Kidney capillary endothelial cell (primary cell): ENCODE results near the gene OR51E2.
"Not testable (repeated sequence)": the region's sequence is repeated elsewhere in the genome, so short reads cannot be mapped to it uniquely, and the experiment has no call there.

Source experiments
- DNase-seq: peaks from one replicate; pipeline ENCODE4 v3.0.0-alpha.2; 2018; ENCODE audit warnings: low spot score

OR51E2 gene, protein sequence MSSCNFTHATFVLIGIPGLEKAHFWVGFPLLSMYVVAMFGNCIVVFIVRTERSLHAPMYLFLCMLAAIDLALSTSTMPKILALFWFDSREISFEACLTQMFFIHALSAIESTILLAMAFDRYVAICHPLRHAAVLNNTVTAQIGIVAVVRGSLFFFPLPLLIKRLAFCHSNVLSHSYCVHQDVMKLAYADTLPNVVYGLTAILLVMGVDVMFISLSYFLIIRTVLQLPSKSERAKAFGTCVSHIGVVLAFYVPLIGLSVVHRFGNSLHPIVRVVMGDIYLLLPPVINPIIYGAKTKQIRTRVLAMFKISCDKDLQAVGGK

GRCh38 chr11:4697585-4697984 lies at the start of gene OR51E2:
TSS of gene OR51E2 (minus strand) at chr11:4697853. CDS start at chr11:4682711, 15,142 bp downstream.
- no peak for DNase-seq

- no peak for DNase-seq
These were observed 43.1 kb upstream of the OR51E2 start for GRCh38 chr11:4740735-4741134.

GRCh38 chr11:4727171-4727570 lies 29.5 kb upstream of the OR51E2 start:
- no peak for DNase-seq

GRCh38 chr11:4722616-4723534 lies 25.2 kb upstream of the OR51E2 start:
- DNase-seq, result not testable (repeated sequence)

DNA sequence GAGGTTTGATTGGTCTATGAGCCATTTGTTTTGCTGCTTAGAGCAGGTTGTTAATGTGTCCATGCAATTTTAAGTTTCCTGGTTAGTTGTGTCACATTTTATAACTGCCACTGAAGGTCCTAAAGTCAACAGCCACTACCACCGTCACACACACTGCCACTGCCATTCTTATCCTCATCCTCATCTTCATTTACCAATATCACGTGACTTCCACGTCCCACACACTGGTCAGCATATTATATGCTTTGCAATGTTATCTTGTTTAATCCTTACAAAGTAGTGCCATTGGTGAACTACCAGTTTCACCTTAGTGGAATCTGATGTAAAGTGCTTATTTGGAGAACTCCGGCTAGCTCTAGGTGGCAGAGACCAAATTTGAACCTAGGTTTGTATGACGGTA lies 16.6 kb upstream of the OR51E2 start:
- no peak for DNase-seq

GRCh38 chr11:4713241-4713640 lies 15.6 kb upstream of the OR51E2 start:
- no peak for DNase-seq

GRCh38 chr11:4704790-4705334 lies 7.2 kb upstream of the OR51E2 start:
- no peak for DNase-seq

DNA sequence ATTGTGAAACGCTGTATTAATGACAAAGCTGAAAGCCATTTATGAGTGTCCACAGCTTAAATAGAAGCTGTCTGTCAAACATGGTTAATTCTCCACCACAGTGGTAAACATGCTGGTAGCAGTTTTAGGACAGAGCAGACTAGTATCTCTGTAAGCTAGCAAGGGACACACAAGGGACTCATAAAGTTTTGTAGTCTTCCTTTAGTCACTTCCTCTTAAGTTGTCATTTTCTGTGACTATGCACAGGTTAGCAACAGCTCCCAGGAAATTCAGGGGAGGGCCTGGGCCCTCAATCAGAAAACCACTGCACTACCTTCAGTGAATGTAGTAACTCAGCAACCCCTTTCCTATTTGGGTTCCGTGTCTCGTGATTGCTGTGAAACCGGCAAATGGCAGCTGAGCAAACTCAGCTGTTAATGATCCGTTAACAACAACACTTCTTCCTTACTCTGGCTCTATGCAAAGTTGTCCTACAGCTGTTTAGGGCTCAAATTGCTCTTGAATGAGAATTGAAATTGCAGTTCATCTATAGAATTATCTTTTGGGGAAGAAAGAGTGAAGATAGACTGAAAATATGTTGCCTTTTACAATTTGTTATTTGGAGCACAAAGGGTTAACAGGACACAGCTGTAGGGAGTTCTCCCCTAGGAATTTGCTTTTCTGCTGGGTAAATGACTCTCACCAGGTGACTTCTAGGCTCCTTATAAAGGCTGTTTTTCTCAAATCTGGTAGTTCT lies 6.6 kb upstream of the OR51E2 start, which contains the start of gene MMP26:
Gene MMP26 (plus strand): TSS at position 731 of the 736 bp plus-strand sequence.
- DNase-seq, result no peak

DNA sequence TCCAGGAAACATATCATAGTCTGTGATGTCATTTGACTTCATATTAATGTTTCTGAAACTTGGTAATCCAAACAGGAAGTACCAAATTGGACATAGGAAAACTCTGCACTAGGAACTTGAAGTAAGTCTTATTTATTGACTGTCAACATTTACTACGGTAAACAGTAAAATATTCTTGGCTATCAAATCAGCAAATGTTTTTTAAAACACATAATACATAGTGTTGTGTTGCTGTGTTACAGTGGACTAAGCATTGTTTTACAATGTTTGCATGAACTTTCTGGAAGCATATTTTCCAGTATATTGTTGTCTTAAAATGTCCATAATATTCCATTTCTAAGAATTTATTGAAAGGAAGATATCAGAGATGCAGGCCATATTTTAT lies 2.8 kb upstream of the OR51E2 start:
- DNase-seq, result no peak

DNA sequence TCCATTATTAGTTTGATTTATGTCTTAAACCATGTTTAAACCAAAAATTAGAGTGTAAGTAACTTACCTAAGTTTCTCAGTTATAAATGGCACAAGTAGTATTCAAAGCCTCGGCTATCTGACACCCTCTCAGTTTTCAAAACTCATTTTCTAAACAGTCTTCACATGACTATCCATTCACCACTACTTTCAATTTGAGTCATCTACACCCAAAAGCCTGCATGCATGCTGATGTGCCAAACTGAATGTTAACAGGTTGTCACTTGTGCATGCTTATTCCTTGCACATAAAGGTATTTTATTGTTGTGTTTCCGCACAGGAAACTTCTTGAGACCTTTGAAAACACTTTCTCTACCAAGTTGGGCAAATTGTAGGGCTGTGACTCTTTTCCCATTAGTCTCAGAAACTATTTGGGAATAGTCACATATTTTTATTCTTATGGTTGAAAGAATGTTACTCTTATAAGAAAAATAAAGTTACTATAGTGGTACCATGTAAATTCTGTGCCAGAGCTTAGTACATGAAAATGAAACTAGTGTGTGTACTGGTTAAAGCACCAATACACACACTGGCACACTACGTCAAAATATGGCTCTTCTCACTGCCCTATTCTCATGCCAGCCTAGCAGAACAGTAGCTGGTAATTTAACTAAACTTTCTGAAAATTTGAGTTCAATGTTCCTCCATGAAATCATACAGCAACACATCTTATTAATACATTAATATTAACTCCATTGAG lies 2.2 kb upstream of the OR51E2 start:
- no peak for DNase-seq

DNA sequence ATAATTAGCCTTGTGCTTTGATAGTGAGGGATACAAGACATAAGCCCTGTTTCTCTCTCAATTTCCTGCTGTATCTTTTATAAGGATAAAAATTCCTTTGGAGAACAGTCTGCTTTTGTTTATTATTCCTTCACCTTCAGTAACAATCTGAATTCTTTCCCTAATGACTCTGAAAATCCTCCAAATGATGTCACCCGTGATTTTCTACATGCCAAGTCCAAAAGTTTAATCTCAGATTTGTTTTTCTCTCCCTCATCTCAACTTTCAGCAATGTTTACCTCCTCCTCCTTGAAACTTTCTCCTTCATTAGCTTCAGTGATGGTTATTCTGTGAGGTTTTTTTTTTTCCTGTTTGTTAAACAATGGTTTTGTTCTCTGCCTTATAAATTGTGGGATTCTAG lies 2.2 kb downstream of the OR51E2 start:
- no peak for DNase-seq

- DNase-seq, result no peak
These were observed 12.9 kb downstream of the OR51E2 start for GRCh38 chr11:4684631-4685285.

DNA sequence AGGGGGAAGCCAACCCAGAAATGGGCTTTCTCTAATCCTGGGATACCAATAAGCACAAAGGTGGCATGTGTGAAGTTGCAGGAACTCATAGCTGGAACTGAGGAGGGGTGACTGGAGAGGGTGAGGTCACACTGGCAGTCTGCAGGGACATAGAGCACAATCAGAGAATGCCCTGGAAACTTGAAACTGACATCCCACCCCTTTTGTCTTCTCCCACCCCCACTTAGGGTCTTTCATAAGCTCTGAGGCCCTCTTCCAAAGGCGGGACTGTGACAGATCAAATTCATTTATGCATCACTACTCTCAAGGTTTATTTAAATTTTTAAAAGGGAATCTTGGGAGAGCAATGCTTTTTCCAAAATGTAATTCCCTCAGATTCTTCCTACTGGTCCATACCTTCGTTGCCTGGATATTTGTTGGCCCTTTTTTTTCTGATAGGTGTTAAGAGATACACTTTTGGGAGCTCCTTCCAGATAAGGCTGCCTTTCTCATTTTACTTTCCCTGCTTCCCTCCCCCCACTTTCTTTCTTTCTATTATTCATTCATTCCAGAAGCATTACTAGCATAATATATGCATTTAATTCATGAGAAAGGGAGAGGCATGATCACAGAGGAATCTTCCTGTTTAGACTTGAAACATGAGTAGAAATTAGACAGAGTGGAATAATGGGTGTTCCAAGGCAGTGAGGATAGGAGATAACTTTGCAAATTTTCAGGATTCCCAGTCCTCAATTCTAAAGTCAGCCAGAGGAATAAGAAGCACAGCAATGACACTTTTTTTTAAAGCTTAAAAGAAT lies 14.8 kb downstream of the OR51E2 start:
- no peak for DNase-seq

GRCh38 chr11:4680341-4680740 lies 17.3 kb downstream of the OR51E2 start:
- no peak for DNase-seq

DNA sequence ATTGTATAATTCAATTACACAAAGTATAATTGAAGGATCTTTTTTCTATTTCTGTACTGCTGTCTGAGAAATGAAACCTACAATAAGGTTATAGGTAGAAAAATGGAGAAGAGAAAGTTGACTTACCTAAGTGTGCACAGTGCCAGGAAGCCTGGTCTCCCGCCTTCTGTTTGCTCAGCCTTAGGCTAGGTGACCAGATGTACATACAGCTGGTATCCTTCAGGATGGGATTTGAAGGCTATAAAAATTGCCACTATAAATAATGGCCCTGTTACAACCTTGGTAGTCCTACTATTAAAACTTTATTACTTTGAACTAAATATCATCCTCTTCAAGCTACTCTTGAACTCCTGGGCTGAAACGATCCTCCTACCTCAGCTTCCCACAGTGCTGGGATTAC lies 19.7 kb downstream of the OR51E2 start:
- no peak for DNase-seq

DNA sequence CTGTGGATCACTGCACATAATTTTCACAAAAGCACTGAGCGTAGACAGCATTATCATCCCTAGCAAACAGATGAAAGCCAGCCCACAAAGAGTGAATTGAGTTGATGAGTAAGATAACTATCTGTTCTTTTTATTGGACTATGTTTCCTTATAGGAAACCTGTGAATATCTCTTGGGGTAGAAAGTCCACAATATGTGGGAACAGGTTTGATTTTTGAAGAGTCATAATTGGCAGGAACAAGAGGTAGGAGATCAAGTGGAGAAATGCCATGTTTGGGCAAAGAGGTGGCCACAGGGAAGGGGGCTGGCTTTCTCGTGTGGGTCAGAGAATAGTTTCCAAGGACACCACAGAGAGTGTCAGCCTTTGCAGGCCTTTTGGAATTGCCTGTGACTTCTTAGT lies 23.9 kb downstream of the OR51E2 start:
- DNase-seq, result no peak

DNA sequence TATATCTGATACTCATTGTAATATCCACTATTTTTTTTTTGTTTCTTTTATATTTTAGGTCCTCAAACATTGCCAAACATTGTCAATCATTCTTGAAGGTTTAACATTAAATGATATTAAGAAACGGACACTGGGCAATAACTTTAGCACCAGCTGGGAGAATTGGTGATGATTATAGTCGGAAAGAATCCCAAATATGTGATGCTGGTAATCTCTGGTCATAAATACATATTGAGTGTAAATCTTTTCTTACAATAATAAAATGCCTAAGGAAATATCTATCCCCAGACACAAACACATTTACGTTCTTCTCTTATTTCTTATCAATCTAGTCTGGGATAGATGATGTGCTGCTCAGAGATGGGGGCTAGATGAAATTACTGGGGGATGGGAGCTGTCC lies 25.2 kb downstream of the OR51E2 start:
- no peak for DNase-seq

DNA sequence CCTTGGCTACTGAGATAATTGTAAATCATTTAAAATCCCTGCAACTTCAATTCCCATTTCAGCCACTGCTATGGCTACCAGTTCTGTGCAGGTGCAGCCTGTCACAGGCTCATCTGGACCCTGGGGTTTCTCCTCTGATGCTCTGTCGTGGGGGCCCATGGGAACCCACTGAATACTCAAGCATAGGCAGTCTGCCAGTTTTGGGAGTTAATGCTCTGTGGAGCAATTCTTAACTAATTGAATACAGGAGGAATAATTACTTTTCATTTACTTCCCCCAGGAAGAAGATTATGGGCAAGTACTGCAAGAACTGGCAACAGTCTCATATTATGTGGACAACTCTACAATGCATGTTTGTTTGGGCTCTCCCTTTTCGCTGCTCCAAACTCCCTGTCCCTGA lies 25.9 kb downstream of the OR51E2 start:
- no peak for DNase-seq

- DNase-seq, result no peak
These were observed 32.2 kb downstream of the OR51E2 start for GRCh38 chr11:4665424-4665823.

DNA sequence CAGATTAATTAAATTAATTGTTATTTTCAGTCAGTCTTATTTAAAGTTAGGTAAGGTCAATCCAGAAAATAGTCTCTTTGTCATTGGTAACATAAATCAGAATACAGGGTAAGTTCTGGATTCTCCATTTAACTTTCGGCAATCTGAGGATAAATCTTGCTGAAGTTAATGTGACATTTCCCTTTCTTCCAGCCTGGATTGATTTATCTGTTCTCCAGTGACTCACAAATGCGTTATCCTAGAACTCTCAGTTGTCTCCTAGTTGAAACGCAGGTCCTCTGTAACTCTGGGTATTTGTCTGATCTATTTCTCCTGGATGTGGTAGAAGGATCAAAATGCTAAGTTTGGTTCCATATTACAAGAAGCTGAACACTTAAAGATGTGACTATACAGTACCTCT lies 32.9 kb downstream of the OR51E2 start:
- DNase-seq, result no peak
